GM12801 (cell line): ENCODE measurements around the gene CD28.

ENCODE experiments used
- CTCF ChIP-seq: IDR thresholded peaks from one replicate; pipeline ENCODE4 v1.5.1; 2011; ENCODE audit warnings: control low read depth; ENCODE audit not compliant: insufficient read length; ENCODE audit errors: extremely low read depth

CD28 gene

GRCh38 chr2:203709416-203710040, 3.1 kb downstream of the CD28 start:
- no peak for TF ChIP-seq CTCF

GRCh38 chr2:203710226-203710625, 3.8 kb downstream of the CD28 start:
- TF ChIP-seq CTCF, result no peak

GRCh38 chr2:203710952-203711351, 4.5 kb downstream of the CD28 start:
- no peak for TF ChIP-seq CTCF

GRCh38 chr2:203711399-203711798, 5.0 kb downstream of the CD28 start:
- TF ChIP-seq CTCF, result no peak

GRCh38 chr2:203713381-203713780, 6.9 kb downstream of the CD28 start:
- TF ChIP-seq CTCF, result no peak

GRCh38 chr2:203714112-203714511, 7.7 kb downstream of the CD28 start:
- no peak for TF ChIP-seq CTCF

- no peak for TF ChIP-seq CTCF
Observed at GRCh38 chr2:203715744-203716143, 9.3 kb downstream of the CD28 start.
